ENCODE measurements around the gene PHKG1.
"Not testable (repeated sequence)": the region's sequence is repeated elsewhere in the genome, so short reads cannot be mapped to it uniquely, and the experiment has no call there.

PHKG1 gene

GRCh38 chr7:56106108-56107073 is 13.6 kb upstream of the PHKG1 start, which contains the start of gene CHCHD2:
Gene CHCHD2, minus strand, starts transcription at chr7:56106476. Its CDS starts 63 bp downstream, at chr7:56106413.
- H3K27ac ChIP-seq (ENCODE audit: low read length): peak within 1 kb of the TSS; percentile 99
- H3K9me3 ChIP-seq (ENCODE audit: control insufficient read depth in 1 of 2, low read length in 2 of 2): no peaks in the 10 kb centered on the region
- H3K4me3 ChIP-seq (ENCODE audit: low read depth in 1 of 2, low read length in 2 of 2): peak within 1 kb of the TSS; percentile 84 to 99
- no peaks in the 10 kb centered on the region for H3K27me3 ChIP-seq (ENCODE audit: low read depth, low read length)
- H3K36me3 ChIP-seq (ENCODE audit: control insufficient read depth in 1 of 2, insufficient read depth in 2 of 2, low read length in 2 of 2): peaks cover 17 to 32% of the 10 kb centered on the region in 2 donors
- H3K4me1 ChIP-seq (ENCODE audit: control insufficient read depth in 1 of 2, insufficient read depth in 2 of 2, low read length in 2 of 2): peaks cover 0 to 23% of the 10 kb centered on the region in 2 donors

- Histone ChIP-seq H3K4me3 (ENCODE audit: low read depth in 1 of 2, low read length in 2 of 2) (peak overlapping the region; percentile 84 to 99), H3K27ac (ENCODE audit: low read length) (peak overlapping the region; percentile 99), H3K27me3 (ENCODE audit: low read depth, low read length) (no peaks in the 10 kb centered on the region), H3K9me3 (ENCODE audit: control insufficient read depth in 1 of 2, low read length in 2 of 2) (no peaks in the 10 kb centered on the region), H3K36me3 (ENCODE audit: control insufficient read depth in 1 of 2, insufficient read depth in 2 of 2, low read length in 2 of 2) (peaks cover 25 to 41% of the 10 kb centered on the region in 2 donors), H3K4me1 (ENCODE audit: control insufficient read depth in 1 of 2, insufficient read depth in 2 of 2, low read length in 2 of 2) (peaks cover 0 to 23% of the 10 kb centered on the region in 2 donors)
Observed at GRCh38 chr7:56105508-56105907, 12.8 kb upstream of the PHKG1 start.

GRCh38 chr7:56104138-56104537 is 11.4 kb upstream of the PHKG1 start:
- not testable (repeated sequence) for H3K9me3 ChIP-seq (ENCODE audit: control insufficient read depth in 1 of 2, low read length in 2 of 2); H3K4me3 ChIP-seq (ENCODE audit: low read depth in 1 of 2, low read length in 2 of 2); H3K27ac ChIP-seq (ENCODE audit: low read length); H3K27me3 ChIP-seq (ENCODE audit: low read depth, low read length)
- Histone ChIP-seq H3K4me1 (ENCODE audit: control insufficient read depth in 1 of 2, insufficient read depth in 2 of 2, low read length in 2 of 2) (peaks cover 0 to 23% of the 10 kb centered on the region in 2 donors), H3K36me3 (ENCODE audit: control insufficient read depth in 1 of 2, insufficient read depth in 2 of 2, low read length in 2 of 2) (peaks cover 38 to 55% of the 10 kb centered on the region in 2 donors)

GRCh38 chr7:56099653-56100052 is 6.9 kb upstream of the PHKG1 start:
- H3K9me3 ChIP-seq (ENCODE audit: control insufficient read depth in 1 of 2, low read length in 2 of 2): no peaks in the 10 kb centered on the region
- H3K4me1 ChIP-seq (ENCODE audit: control insufficient read depth in 1 of 2, insufficient read depth in 2 of 2, low read length in 2 of 2): peaks cover 0 to 13% of the 10 kb centered on the region in 2 donors
- H3K27me3 ChIP-seq (ENCODE audit: low read depth, low read length): no peaks in the 10 kb centered on the region
- peaks cover 38 to 52% of the 10 kb centered on the region in 2 donors for H3K36me3 ChIP-seq (ENCODE audit: control insufficient read depth in 1 of 2, insufficient read depth in 2 of 2, low read length in 2 of 2)
- H3K4me3 ChIP-seq (ENCODE audit: low read depth in 1 of 2, low read length in 2 of 2): no peak overlapping the region
- no peak overlapping the region for H3K27ac ChIP-seq (ENCODE audit: low read length)

- not testable (repeated sequence) for H3K27ac ChIP-seq (ENCODE audit: low read length); H3K27me3 ChIP-seq (ENCODE audit: low read depth, low read length); H3K4me1 ChIP-seq (ENCODE audit: control insufficient read depth in 1 of 2, insufficient read depth in 2 of 2, low read length in 2 of 2); H3K9me3 ChIP-seq (ENCODE audit: control insufficient read depth in 1 of 2, low read length in 2 of 2); H3K4me3 ChIP-seq (ENCODE audit: low read depth in 1 of 2, low read length in 2 of 2)
- H3K36me3 ChIP-seq (ENCODE audit: control insufficient read depth in 1 of 2, insufficient read depth in 2 of 2, low read length in 2 of 2): peaks cover 33 to 39% of the 10 kb centered on the region in 2 donors
Observed at GRCh38 chr7:56098187-56099008, 5.6 kb upstream of the PHKG1 start.

GRCh38 chr7:56097700-56098099 is 4.9 kb upstream of the PHKG1 start:
- H3K27me3 ChIP-seq (ENCODE audit: low read depth, low read length): no peaks in the 10 kb centered on the region
- H3K27ac ChIP-seq (ENCODE audit: low read length): no peak overlapping the region
- H3K9me3 ChIP-seq (ENCODE audit: control insufficient read depth in 1 of 2, low read length in 2 of 2): no peaks in the 10 kb centered on the region
- H3K4me3 ChIP-seq (ENCODE audit: low read depth in 1 of 2, low read length in 2 of 2): no peak overlapping the region
- peaks cover 0 to 10% of the 10 kb centered on the region in 2 donors for H3K4me1 ChIP-seq (ENCODE audit: control insufficient read depth in 1 of 2, insufficient read depth in 2 of 2, low read length in 2 of 2)
- peaks cover 28 to 34% of the 10 kb centered on the region in 2 donors for H3K36me3 ChIP-seq (ENCODE audit: control insufficient read depth in 1 of 2, insufficient read depth in 2 of 2, low read length in 2 of 2)

GRCh38 chr7:56092388-56092787 is 364 bp downstream of the PHKG1 start:
- Histone ChIP-seq H3K4me1 (ENCODE audit: control insufficient read depth in 1 of 2, insufficient read depth in 2 of 2, low read length in 2 of 2) (peaks cover 5 to 22% of the 10 kb centered on the region in 2 donors), H3K4me3 (ENCODE audit: low read depth in 1 of 2, low read length in 2 of 2) (peak overlapping the region; percentile 27 to 37), H3K36me3 (ENCODE audit: control insufficient read depth in 1 of 2, insufficient read depth in 2 of 2, low read length in 2 of 2) (peaks cover 0 to 11% of the 10 kb centered on the region in 2 donors)
- not testable (repeated sequence) for H3K27me3 ChIP-seq (ENCODE audit: low read depth, low read length); H3K9me3 ChIP-seq (ENCODE audit: control insufficient read depth in 1 of 2, low read length in 2 of 2); H3K27ac ChIP-seq (ENCODE audit: low read length)

- Histone ChIP-seq H3K9me3 (ENCODE audit: control insufficient read depth in 1 of 2, low read length in 2 of 2) (no peaks in the 10 kb centered on the region), H3K27me3 (ENCODE audit: low read depth, low read length) (no peaks in the 10 kb centered on the region), H3K4me3 (ENCODE audit: low read depth in 1 of 2, low read length in 2 of 2) (peak overlapping the region in 1 of 2 donors; percentile 37), H3K36me3 (ENCODE audit: control insufficient read depth in 1 of 2, insufficient read depth in 2 of 2, low read length in 2 of 2) (peaks cover 0 to 14% of the 10 kb centered on the region in 2 donors), H3K27ac (ENCODE audit: low read length) (no peak overlapping the region), H3K4me1 (ENCODE audit: control insufficient read depth in 1 of 2, insufficient read depth in 2 of 2, low read length in 2 of 2) (peaks cover 5 to 22% of the 10 kb centered on the region in 2 donors)
Observed at GRCh38 chr7:56091591-56091990, 1.2 kb downstream of the PHKG1 start.

- peaks cover 0 to 21% of the 10 kb centered on the region in 2 donors for H3K36me3 ChIP-seq (ENCODE audit: control insufficient read depth in 1 of 2, insufficient read depth in 2 of 2, low read length in 2 of 2)
- H3K4me3 ChIP-seq (ENCODE audit: low read depth in 1 of 2, low read length in 2 of 2): no peak overlapping the region
- H3K4me1 ChIP-seq (ENCODE audit: control insufficient read depth in 1 of 2, insufficient read depth in 2 of 2, low read length in 2 of 2): peaks cover 11 to 23% of the 10 kb centered on the region in 2 donors
- no peaks in the 10 kb centered on the region for H3K27me3 ChIP-seq (ENCODE audit: low read depth, low read length)
- H3K27ac ChIP-seq (ENCODE audit: low read length): no peak overlapping the region
- no peaks in the 10 kb centered on the region for H3K9me3 ChIP-seq (ENCODE audit: control insufficient read depth in 1 of 2, low read length in 2 of 2)
Observed at GRCh38 chr7:56087445-56087844, 5.3 kb downstream of the PHKG1 start.

- H3K9me3 ChIP-seq (ENCODE audit: control insufficient read depth in 1 of 2, low read length in 2 of 2): no peaks in the 10 kb centered on the region
- peaks cover 0 to 21% of the 10 kb centered on the region in 2 donors for H3K36me3 ChIP-seq (ENCODE audit: control insufficient read depth in 1 of 2, insufficient read depth in 2 of 2, low read length in 2 of 2)
- H3K4me1 ChIP-seq (ENCODE audit: control insufficient read depth in 1 of 2, insufficient read depth in 2 of 2, low read length in 2 of 2): peaks cover 9 to 17% of the 10 kb centered on the region in 2 donors
- no peaks in the 10 kb centered on the region for H3K27me3 ChIP-seq (ENCODE audit: low read depth, low read length)
- H3K4me3 ChIP-seq (ENCODE audit: low read depth in 1 of 2, low read length in 2 of 2): no peak overlapping the region
- H3K27ac ChIP-seq (ENCODE audit: low read length): no peak overlapping the region
Observed at GRCh38 chr7:56086761-56087160, 6.0 kb downstream of the PHKG1 start.

Data from muscle layer of duodenum (tissue), 2 donors.